Right lobe of liver (tissue), 4 donors: ENCODE measurements around the gene FAM171A1.

ENCODE experiments used
- CTCF ChIP-seq, 4 donors: fragments of 200-600 bp in 3 of 4; fragments of 450-650 bp in 1 of 4; IDR thresholded peaks; one replicate each; pipeline versions ENCODE4 v1.5.1 to v1.8.0; 2016 to 2022; ENCODE audit warnings: antibody characterized with exemption in 4 of 4, mild to moderate bottlenecking in 2 of 4
- POLR2A ChIP-seq: fragments of 450-650 bp; IDR thresholded peaks from one replicate; pipeline ENCODE4 v1.6.1; 2017; ENCODE audit warnings: antibody characterized with exemption, mild to moderate bottlenecking
- donor health status: DM: no; HTN: no; CAD: no.
- donor health status: DM: no; HTN: no; CAD: no.
- donor health status: DM: no; HTN: yes; CAD: no.

- TF ChIP-seq CTCF (IDR thresholded peaks at IDR 0.05) (no peak), POLR2A (no peak)
These were observed 18.3 kb downstream of the FAM171A1 start for GRCh38 chr10:15352836-15353235.
